Measurements from ENCODE around the gene NUP107. TPM values are rescaled to one million over a fixed set of nuclear protein-coding genes. Genes with fewer than 3 reads are reported as not detected.

The NUP107 gene
- total RNA-seq, 2 experiments from 2014 or later, result 106 to 126 TPM

DNA sequence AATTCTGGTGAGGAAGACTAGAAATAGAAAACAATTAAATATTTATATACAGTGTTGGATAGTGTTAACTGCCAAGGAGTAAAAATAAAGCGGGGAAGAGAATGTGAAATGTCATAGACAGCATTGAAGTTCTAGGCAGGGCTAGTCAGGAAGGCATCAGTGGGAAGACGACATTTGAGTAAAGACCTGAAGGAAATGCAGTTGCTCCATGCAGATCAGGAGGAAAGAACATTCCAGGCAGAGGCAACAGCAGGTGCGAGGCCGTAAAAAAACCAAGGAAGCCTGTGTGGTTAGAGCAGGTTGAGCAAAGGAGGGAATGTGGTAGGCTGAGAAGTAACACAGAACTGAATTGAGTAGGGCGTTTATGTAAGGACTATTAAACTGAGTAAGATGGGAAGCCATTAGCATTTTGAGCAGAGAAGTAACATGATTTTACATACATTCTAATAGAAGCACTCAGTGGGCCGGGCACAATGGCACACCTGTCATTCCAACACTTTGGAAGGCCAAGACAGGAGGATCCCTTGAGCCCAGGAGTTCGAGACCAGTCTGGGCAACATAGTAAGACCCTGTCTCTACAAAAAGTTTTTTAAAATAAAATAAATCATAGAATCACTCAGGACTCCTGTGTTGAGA is 74.1 kb downstream of the NUP107 start:
- Histone ChIP-seq H3K79me2 (ENCODE audit: insufficient read depth, low read depth, low read length) (0 out of 2 replicates have a peak, but pooled peaks cover 3% of the 10 kb centered on the region), H3K9me2 (ENCODE audit: insufficient read depth, low read length) (no peaks in the 10 kb centered on the region), H2AFZ (ENCODE audit: low read length) (no peak overlapping the region), H3K4me1 (ENCODE audit: insufficient read depth, low read length, poor library complexity, severe bottlenecking) (peaks cover 8% of the 10 kb centered on the region), H3K9me3 (ENCODE audit: low read length) (no peaks in the 10 kb centered on the region), H3K27ac (ENCODE audit: low read depth, low read length, poor library complexity, severe bottlenecking) (no peak overlapping the region), H3K4me3 (ENCODE audit: low read depth, low read length, poor library complexity, severe bottlenecking) (no peak overlapping the region), H3K4me2 (ENCODE audit: low read length) (no peak overlapping the region), H3K36me3 (ENCODE audit: insufficient read depth, low read length) (peaks cover 96% of the 10 kb centered on the region), H4K20me1 (ENCODE audit: insufficient read depth, low read length) (no peaks in the 10 kb centered on the region)
- POLR2A ChIA-PET, result no interaction called here
- TF ChIP-seq EZH2phosphoT487 (IDR thresholded peaks at IDR 0.05; ENCODE audit: borderline replicate concordance, low read depth, low read length), result no peak
- TF ChIP-seq, protein P1, sequence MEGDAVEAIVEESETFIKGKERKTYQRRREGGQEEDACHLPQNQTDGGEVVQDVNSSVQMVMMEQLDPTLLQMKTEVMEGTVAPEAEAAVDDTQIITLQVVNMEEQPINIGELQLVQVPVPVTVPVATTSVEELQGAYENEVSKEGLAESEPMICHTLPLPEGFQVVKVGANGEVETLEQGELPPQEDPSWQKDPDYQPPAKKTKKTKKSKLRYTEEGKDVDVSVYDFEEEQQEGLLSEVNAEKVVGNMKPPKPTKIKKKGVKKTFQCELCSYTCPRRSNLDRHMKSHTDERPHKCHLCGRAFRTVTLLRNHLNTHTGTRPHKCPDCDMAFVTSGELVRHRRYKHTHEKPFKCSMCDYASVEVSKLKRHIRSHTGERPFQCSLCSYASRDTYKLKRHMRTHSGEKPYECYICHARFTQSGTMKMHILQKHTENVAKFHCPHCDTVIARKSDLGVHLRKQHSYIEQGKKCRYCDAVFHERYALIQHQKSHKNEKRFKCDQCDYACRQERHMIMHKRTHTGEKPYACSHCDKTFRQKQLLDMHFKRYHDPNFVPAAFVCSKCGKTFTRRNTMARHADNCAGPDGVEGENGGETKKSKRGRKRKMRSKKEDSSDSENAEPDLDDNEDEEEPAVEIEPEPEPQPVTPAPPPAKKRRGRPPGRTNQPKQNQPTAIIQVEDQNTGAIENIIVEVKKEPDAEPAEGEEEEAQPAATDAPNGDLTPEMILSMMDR (conservative IDR thresholded peaks at IDR 0.05; ENCODE audit: low read length), result no peak
- TSS peak; percentile 6 for BruUV-seq (replicated peaks)
- DNase-seq (ENCODE audit: low spot score), result no peak
- CTCF ChIA-PET (ENCODE audit: unreplicated experiment), result no interaction called here
- intact Hi-C loops (cut with micrococcal nuclease; ENCODE audit: unreplicated experiment), result no loop called here

GRCh38 chr12:68761442-68761812 is 74.6 kb downstream of the NUP107 start:
- no peak for DNase-seq (ENCODE audit: low spot score)
- Histone ChIP-seq H4K20me1 (ENCODE audit: insufficient read depth, low read length) (no peaks in the 10 kb centered on the region), H3K27ac (ENCODE audit: low read depth, low read length, poor library complexity, severe bottlenecking) (no peak overlapping the region), H3K9me3 (ENCODE audit: low read length) (no peaks in the 10 kb centered on the region), H2AFZ (ENCODE audit: low read length) (no peak overlapping the region), H3K36me3 (ENCODE audit: insufficient read depth, low read length) (peaks cover 96% of the 10 kb centered on the region), H3K9me2 (ENCODE audit: insufficient read depth, low read length) (no peaks in the 10 kb centered on the region), H3K4me3 (ENCODE audit: low read depth, low read length, poor library complexity, severe bottlenecking) (no peak overlapping the region), H3K4me2 (ENCODE audit: low read length) (no peak overlapping the region), H3K79me2 (ENCODE audit: insufficient read depth, low read depth, low read length) (0 out of 2 replicates have a peak, but pooled peaks cover 3% of the 10 kb centered on the region), H3K4me1 (ENCODE audit: insufficient read depth, low read length, poor library complexity, severe bottlenecking) (peaks cover 8% of the 10 kb centered on the region)
- ChIA-PET POLR2A (no interaction called here), CTCF (ENCODE audit: unreplicated experiment) (no interaction called here)
- BruUV-seq (replicated peaks), result no TSS peak
- intact Hi-C loops (cut with micrococcal nuclease; ENCODE audit: unreplicated experiment), result no loop called here
- TF ChIP-seq, protein P1 (conservative IDR thresholded peaks at IDR 0.05; ENCODE audit: low read length), result no peak
- no peak for TF ChIP-seq EZH2phosphoT487 (IDR thresholded peaks at IDR 0.05; ENCODE audit: borderline replicate concordance, low read depth, low read length)

- H4K20me1 ChIP-seq (ENCODE audit: insufficient read depth, low read length), result no peaks in the 10 kb centered on the region
- H3K79me2 ChIP-seq (ENCODE audit: insufficient read depth, low read depth, low read length), result 0 out of 2 replicates have a peak, but pooled peaks cover 3% of the 10 kb centered on the region
- ChIA-PET CTCF (ENCODE audit: unreplicated experiment) (no interaction called here), POLR2A (interaction anchor here (1.2 kb wide), 1 partner anchor 9 kb away, joined by 5 read pairs; no protein-coding TSS in a partner anchor)
- TF ChIP-seq, protein P1 (conservative IDR thresholded peaks at IDR 0.05; ENCODE audit: low read length), result no peak
- no peak for TF ChIP-seq EZH2phosphoT487 (IDR thresholded peaks at IDR 0.05; ENCODE audit: borderline replicate concordance, low read depth, low read length)
- no TSS peak for BruUV-seq (replicated peaks)
- no peaks in the 10 kb centered on the region for H3K9me2 ChIP-seq (ENCODE audit: insufficient read depth, low read length)
- intact Hi-C loops (cut with micrococcal nuclease; ENCODE audit: unreplicated experiment), result no loop called here
- no peak overlapping the region for H2AFZ ChIP-seq (ENCODE audit: low read length)
- no peak overlapping the region for H3K4me2 ChIP-seq (ENCODE audit: low read length)
- H3K27ac ChIP-seq (ENCODE audit: low read depth, low read length, poor library complexity, severe bottlenecking), result no peak overlapping the region
- peaks cover 96% of the 10 kb centered on the region for H3K36me3 ChIP-seq (ENCODE audit: insufficient read depth, low read length)
- no peak overlapping the region for H3K4me3 ChIP-seq (ENCODE audit: low read depth, low read length, poor library complexity, severe bottlenecking)
- H3K4me1 ChIP-seq (ENCODE audit: insufficient read depth, low read length, poor library complexity, severe bottlenecking), result peaks cover 8% of the 10 kb centered on the region
- H3K9me3 ChIP-seq (ENCODE audit: low read length), result no peaks in the 10 kb centered on the region
- DNase-seq (ENCODE audit: low spot score), result no peak
These were observed 75.3 kb downstream of the NUP107 start for GRCh38 chr12:68761901-68762630.

All from OCI-LY7 (cell line).